Gastrocnemius medialis (tissue), 4 donors: Measurements from ENCODE around the gene C1orf174.

ENCODE experiments used
- CTCF ChIP-seq, 5 experiments: fragments of 450-650 bp in 3 of 5; fragments of 200-600 bp in 2 of 5; sonication (generic) in 2 of 5; IDR thresholded peaks in 4 of 5; conservative IDR thresholded peaks in 1 of 5; 1 replicate in 4 of 5; 2 replicates in 1 of 5; pipeline ENCODE4 v1.5.1; 2016 to 2019; ENCODE audit warnings: antibody characterized with exemption in 5 of 5, mild to moderate bottlenecking in 3 of 5, moderate library complexity in 3 of 5
- POLR2A ChIP-seq, 2 donors: fragments of 450-650 bp; IDR thresholded peaks; one replicate each; pipeline ENCODE4 v1.6.1; 2017; ENCODE audit warnings: antibody characterized with exemption in 2 of 2, mild to moderate bottlenecking in 2 of 2, moderate library complexity in 2 of 2

- TF ChIP-seq CTCF (IDR thresholded peaks at IDR 0.05 in 4 of 5, conservative IDR thresholded peaks at IDR 0.05 in 1 of 5) (no peak), POLR2A (IDR thresholded peaks at IDR 0.05) (no peak)
These were observed 53.0 kb downstream of the C1orf174 start for GRCh38 chr1:3847081-3847480.
